HG03342 (cell line): Measurements from ENCODE around the gene CDHR2.
"Not testable (repeated sequence)": the region's sequence is repeated elsewhere in the genome, so short reads cannot be mapped to it uniquely, and the experiment has no call there.

Source experiments
- ATAC-seq: cut with Tn5 transposase; IDR thresholded peaks from one replicate; pipeline ENCODE4 v1.9.1; 2021; ENCODE audit warnings: mild to moderate bottlenecking, moderate library complexity; ENCODE audit not compliant: unreplicated experiment

CDHR2 gene

DNA sequence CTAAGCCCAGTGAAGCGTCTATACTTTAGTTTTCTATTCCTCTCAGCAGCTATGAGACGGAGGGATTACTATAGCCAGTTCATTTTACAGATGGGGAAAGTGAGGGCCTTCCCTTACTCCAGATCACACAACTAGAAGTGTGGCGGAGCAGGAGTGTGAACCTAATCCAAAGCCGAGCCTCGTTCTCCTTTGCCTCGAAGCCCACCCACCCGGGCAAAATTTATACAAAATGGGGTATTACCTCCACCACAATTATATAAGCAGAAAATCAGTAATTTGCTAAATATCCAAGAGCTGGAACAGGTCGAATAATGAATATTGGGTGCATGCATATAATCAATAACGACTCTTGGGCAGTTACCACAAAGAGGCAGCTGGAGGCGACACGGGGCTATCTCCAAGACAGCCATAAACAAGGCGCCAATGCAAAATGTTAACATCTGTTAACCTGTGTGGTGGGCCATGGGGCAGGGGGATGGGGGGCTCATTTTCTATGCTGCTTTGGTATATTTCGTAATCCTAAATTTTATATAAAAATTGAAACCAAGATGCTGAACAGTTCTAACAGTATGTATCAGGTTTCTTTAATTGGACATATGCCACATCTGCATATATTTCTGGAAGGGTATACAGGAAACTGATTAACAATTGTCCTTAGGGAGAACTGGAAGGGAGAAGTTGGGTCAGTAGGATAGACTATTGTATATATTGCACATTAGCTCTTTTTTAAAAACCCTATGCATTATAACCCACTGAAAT lies 10.7 kb upstream of the CDHR2 start:
- no peak for ATAC-seq

DNA sequence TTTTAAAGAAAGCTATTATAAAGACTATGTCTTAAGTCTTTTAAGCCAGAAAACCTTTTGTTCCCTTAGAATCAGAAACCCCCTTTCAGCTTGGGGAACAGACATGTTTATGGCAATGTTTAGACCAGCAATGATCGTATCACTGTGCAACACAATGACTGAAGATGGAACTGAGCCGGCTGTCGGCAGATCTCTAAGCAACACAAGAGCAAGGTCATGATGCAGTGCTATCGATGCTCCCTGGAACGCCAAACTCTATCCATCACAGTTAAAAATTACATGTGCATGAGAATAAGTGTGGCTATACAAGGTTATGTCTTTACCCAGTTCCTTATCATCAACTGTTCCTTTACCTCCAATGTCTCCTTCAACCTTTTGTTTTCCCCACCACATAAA lies 10.2 kb upstream of the CDHR2 start:
- ATAC-seq = no peak

DNA sequence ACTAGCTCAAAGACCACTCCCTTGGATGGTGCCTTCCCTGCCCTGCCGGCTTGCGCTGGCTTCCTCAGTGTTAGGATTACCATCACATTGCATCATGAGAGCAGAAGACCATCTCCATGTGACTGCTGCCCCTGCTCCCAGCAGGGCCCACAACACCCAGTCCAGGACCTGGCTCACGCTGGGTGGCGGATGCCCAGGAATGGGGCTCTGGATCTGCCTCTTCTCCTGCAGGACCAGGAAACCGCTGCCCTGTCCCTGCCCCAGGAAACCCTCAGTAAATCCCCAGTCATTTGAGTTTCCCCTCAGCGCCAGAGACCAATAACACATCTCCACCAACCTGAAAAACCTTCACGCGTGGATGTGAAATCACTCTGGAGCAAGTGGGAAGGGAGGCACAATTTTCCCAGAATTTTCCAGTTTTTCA lies 8.7 kb upstream of the CDHR2 start:
- no peak for ATAC-seq

DNA sequence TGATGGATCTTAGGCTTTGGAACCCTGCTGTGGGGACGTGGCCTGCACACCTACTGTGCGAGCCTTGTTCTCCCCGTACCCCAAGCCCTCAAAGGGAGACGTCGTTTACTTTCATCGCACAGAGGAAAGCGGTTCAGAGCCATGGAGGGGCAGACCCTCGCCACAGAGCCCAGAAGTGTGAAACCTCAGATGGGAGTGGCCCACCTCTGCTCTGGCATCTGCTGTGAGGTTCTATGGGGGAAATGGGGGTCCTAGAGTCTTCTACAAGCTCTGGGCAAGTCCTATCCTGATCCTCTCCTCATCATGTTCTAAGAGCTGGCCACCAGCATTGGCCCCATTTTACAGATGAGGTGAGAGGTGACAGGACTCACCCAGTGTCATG lies 8.2 kb upstream of the CDHR2 start:
- no peak for ATAC-seq

DNA sequence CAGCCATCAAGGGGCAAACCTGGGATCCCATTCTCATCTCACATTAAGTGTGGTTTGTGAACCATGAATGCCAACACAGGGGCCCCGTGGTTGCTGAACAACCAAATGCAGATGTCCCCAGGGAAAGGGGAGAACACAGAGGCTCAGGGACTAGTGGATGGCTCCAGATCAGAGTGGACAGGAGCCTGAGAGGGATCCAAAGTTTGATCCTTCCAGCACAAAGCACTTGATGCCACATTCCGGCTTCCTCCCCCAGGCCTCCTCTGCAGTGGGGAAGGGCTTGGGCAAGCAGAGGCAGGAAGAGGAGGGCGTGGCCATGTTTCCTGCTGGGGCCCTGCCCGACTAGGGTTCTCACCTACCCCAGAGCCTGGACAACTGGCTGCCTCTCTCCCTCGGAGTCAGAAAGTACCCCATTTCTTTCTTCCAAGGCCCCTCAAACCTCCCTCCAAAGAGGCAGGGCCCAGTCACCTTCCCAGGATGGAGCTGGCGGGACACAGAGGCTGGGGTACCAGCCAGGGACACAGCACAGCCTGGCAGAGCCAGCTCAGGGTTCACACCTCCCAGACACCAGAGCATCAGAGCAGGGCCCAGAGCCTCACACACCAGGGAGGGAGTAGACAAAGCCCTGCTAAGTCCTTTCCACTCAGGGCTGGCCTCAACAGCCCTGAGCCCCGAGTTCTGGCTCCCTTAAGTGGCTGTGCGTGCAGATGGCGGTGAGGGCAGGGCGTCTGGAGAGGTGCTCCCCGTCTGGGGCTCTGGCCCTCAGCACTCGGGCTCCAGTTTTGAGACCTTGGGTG lies 7.6 kb upstream of the CDHR2 start:
- ATAC-seq = no peak

DNA sequence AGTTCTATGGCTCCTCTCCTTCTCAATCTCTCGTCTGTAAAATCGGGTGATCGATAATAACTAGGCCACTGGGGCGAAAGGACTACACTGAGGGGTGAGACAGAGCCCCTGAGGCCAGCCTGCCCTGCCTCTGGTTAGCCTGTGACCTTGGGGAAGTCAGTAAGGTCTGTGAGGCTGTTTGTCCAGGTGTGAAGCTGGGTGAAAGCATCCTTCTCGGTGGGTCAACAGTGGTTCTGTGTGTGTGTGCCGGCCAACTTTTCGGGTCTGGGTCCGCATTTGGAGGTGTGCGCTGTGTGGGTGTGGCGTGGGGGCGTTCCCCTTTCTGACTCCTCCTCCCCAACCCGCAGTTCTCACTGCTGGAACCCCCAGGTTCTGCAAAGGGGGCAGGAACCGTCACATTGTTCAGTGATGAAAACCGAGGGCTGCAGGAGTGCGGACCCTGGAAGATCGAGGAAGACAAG lies 7.0 kb upstream of the CDHR2 start:
- ATAC-seq = no peak

DNA sequence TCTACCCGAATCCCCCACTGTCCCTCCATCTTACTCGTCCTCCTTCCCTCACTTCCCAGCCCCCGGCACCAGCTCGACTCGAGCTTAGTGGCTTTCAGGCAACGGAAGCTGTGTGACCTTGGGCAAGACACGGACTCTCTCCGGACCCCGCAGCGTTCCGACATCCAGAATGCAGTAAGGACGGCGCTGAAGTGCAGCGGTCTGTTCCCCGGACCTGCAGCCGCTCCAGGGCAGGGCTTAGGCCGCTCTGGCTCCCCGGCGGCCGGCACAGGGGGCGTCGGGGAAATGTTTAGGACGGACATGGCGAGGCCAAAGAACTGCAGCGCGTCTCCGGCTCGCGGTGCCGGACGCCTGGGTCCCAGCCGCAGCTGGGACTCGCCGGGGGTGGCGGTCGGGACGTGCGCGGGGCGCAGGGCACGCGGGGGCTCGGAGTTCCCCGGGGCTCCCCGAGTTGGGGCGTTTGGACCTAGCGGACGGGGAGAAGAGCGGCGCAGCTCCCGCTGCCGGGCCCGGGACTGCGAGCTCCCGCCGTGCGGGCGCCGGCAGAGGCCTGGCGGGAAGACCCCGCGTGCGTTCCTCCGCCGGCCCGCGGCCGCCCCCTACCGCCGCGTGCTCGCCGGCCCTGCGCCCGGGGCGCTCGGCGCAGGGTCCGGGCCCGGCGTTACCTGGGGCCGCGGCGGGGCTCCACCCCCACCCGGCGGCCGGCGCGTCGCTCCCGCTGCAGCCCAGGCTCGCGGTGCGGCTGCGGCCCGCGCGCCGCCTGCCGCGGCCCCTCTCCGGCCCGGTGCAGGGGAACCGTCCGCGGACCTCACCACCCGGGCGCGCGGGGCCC lies 6.3 kb upstream of the CDHR2 start:
- peak; percentile 42 for ATAC-seq

DNA sequence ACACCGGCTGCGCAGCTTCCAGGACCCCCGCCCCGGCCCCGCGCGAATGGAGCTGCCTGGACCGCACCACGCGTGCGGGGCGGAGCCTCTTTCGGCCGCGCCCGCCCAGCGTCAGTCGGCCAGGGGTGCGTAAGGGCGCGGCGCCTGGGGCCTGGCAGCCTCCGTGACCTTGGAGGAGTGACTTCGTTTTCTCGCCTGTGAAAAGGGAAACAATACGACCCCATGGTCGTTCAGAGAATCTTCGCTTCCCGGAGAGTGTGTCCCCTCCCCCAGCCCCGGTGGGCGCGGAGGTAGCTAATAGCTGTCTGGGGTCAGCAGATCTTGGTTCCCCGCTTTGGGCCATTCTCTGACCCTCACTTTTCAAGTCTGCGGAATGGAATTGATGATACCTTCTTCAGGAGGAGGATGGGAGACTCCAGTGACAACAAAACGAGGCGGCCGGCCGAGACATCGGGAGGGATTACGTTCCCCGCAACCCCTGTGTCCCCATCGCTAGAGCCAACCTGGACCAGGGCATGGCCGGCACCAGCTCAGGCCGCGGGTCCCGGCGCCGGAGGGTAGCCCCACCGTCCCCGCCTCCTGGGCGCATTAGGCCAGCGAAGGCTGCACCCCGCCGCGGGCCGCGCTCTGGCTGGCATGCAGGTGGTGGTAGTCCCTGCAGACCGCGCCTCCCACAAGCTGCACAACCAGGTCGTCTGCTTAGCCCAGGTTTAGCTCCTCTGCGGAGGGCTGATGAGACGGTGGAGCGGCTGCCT lies 5.5 kb upstream of the CDHR2 start:
- ATAC-seq = peak; percentile 64

DNA sequence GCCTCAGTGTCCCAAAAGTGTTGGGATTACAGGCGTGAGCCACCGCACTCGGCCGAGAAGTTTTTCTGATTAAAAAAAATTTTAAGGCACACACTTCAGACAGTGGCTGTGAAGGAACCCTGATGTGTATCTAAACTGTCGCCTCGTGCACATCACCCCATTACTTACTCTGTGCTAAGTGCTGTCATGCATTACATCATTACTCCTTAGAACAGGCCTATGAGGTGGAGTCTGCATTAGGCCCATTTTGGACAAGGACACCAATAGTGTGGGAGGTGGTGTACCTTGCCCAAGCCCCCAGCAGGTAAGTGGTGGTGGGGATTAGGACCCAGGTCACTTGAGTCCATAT lies 3.8 kb upstream of the CDHR2 start:
- ATAC-seq = no peak

DNA sequence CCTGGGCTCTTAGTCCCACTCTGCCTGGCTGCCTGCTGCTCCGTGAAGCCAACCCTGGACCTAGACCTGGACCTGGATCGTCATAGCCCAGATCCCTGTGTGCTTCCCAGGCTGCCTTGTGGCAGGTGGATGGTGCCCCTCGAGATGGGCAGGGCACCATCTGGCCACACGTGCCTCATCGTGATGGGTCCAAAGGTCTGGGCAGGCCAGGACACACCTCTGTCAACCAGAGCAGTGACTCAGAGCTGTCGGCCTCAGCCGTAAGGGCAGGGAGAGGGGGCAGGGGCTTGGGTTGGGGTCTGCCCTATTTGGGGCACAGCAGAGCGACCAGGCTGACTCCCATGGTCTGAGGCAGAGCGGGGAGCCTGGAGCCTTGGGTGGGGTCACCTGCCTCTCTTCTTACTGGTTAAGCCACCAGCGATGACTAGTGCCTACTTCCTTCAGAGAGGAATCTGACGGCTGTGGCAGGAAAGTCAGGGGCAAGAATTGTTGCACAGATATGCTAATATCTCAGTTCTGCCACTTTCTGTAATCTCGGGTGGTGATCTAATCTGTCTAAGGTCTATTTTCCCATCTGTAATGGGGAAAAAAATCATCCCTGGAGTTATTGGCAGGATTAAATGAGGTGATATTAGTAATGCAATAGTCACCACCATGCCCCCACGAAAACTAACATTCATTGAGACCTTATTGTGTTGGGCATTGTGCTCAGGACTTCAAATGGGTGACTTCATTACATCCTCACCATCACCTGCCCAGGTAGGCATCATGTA lies 3.2 kb upstream of the CDHR2 start:
- no peak for ATAC-seq

DNA sequence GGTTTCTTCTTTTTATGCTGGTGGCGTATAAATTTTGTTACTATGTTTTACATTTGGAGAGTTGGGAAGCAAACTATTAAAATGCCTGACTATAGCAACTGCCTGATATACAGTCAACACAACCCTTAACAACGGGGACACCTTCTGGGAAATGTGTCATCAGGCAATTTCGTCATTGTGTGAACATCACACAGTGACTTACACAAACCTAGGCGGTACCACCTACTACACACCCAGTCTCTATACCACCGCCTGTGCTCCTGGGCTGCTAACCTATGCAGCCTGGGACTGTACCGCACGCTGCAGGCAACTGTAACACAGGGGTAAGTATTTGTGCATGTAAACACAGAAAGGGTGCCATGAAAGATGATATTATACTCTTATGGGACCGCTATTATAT lies 1.3 kb upstream of the CDHR2 start:
- no peak for ATAC-seq

DNA sequence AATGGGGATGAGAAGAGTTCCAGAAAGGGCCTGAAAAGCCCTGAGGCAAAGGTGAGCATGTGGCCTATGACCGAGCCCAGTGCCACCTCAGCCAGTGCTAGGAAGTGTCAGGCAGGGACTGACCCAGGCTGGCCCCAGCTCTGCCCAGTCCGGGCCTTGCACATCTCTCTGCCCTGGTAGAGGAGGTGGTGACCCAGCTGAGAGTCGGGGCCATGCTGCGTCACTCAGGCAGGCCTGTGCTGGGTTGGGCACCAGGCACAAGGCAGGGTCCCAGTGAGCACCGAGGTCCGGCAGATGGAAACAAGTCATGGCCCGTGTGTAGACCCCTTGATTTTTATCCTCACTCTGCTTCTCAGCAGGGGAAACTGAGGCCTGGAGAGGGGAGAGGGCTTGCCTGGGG lies 729 bp downstream of the CDHR2 start:
- ATAC-seq = no peak

DNA sequence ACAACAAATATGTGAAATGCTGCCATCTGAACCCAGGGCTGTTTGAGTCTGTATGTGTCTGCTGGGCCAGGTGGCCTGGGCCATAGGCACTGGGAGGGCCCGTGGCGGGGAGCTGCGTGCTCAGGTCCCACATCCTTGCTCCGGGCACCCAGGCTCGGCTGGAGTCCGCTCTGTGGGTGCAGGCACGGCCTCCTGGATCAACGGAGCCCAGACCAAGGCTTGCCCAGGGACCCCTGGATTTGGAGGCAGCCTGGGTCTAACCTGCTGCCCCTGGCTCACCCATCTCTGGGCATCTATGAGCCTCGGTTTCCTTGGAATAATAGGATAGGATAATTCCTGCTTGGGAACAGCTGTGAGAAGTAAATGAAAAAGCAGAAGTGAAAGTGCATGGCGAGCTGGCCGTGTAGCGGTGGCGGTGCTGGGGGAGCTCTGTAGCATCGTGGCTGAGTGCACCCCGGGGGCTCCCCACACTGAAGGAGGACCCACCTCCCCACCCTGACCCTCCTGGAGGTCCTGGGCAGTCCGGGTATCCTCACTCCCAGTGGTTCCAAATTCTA lies 1.2 kb downstream of the CDHR2 start:
- no peak for ATAC-seq

DNA sequence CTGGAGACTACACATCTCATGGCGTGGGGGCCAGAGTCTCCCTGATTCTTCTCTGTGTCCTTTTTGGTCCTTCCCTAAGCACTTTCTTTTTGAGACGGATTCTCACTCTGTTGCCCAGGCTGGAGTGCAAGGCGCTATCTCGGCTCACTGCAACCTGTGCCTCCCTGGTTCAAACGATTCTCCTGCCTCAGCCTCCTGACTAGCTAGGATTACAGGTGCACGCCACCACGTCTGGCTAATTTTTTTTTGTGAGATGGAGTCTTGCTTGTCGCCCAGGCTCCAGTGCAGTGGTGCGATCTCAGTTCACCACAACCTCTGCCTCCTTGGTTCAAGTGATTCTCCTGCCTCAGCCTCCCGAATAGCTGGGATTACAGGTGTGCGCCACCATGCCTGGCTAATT lies 1.8 kb downstream of the CDHR2 start:
- not testable (repeated sequence) for ATAC-seq

DNA sequence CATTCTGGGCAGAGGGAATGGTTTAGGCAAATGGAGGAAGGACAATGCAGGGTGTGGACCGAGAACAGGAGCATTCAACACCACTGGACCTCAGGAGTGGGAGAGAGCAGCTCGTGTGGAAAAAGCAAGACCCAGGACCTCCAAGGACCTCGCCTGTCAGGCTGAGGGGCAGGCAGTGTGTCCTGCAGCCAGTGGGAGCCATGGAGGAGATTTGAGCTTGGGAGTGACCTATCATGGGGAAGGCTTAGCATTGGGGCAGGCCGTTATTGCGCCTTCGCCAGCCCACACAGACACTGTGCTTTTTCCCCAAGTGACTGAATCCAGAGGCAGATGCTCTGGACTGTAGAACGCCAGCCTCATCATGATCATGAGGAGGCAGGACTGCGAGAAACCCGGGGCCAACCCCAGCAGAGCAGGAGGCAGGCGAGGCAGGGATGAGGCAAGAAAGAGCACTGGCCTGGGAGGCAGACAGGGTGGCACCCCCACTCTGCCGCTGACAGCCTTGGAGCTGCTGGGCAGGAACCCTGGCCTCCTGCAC lies 3.3 kb downstream of the CDHR2 start:
- ATAC-seq = no peak

DNA sequence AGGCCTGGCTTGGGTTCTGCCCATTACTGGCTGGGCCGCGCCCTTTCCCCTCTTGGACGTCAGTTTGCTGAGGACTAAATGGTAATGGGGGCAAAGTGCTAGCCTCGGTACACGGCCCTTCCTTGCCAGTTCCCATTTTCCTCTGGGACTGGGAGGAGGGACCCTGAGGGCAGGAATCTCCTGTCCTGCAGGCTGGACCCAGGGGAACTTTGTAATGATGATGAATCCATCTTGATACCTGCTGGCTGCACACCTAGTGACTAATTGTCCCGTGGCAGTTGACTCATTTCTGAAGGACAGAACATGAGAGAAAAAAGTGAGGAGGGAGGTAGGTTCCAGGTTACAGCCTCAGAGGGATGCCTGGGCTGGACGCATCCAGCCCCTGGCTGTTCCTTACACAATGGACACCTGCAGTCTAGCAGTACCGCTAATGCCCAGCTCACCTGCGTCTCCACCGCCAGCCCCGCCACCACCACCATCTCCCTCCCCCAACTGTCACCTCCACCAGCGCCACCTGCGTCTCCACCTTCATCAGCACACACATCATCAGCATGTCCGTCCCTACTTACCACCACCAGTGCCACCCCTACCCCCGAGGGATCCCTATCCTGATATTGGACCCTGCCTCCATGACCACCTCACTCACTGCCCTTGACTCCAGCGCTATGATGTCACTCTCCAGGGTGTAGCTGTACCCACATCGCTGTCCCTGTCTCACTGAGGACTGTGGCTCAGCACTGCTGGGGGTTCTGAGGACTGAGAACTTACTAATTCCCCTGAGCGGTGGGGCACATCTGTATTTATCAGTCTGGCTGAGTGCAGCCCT lies 4.3 kb downstream of the CDHR2 start:
- ATAC-seq = no peak

DNA sequence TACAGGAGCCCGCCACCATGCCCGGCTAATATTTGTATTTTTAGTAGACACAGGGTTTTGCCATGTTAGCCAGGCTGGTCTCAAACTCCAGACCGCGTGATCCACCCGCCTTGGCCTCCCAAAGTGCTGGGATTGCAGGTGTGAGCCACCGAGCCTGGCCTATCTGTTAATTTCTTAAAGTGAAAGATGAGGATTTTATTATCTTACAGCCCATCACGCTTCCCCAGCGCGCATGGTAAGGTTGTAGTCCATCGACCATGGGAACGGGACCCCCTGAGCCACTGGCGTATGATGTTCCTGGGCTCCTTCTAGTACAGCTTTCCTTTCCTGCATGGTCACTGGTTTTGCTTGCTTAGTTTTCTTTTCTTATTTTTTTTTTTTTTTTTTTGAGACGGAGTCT lies 8.7 kb downstream of the CDHR2 start:
- ATAC-seq = no peak

DNA sequence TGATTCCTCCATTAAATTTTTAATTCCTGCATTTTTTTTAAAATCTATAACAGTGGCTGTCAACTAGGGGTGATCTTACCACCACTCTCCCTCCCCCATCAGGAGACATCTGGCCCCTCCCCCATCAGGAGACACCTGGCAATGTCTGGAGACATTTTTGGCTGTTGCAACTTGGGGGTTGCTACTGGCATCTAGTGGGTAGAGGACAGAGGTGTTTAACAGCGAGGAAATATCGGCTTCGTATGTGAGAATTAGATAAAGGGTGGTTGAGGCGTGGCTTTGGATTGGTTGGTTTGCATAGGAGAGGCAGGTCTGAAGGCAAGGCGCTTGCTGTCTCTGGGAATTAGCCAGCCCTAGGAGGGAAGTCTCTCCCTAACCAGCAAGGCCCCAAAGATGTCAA lies 10.5 kb downstream of the CDHR2 start:
- no peak for ATAC-seq

DNA sequence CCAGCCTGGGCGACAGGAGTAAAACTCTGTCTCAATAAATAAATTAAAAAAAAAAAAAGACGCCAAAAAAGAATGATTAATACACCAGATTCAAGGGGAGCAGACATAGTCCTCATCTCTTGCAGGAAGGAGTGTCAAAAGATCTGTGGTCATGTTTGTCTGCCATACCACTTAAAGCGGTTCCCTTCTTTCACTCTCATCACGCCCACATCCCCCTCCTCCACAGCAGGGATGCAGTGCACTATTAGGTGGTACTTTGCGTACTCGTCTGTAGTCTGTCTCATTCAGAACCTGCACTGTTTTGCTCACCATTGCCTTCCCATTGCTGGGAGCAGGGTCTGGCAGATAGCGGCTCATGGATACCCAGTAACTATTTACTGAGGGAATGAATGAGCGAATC lies 11.2 kb downstream of the CDHR2 start:
- ATAC-seq = no peak
